SIG-M5 treated with dmso at 0.1 percent for 504 hours (cell line): ENCODE measurements around the gene PTPRM.
"Not testable (repeated sequence)": the region's sequence is repeated elsewhere in the genome, so short reads cannot be mapped to it uniquely, and the experiment has no call there.

ENCODE experiments used
- DNase-seq: peaks from one replicate; lab custom pipeline; 2025; ENCODE audit not compliant: unreplicated experiment; lab: John Stamatoyannopoulos, UW

The PTPRM gene

DNA sequence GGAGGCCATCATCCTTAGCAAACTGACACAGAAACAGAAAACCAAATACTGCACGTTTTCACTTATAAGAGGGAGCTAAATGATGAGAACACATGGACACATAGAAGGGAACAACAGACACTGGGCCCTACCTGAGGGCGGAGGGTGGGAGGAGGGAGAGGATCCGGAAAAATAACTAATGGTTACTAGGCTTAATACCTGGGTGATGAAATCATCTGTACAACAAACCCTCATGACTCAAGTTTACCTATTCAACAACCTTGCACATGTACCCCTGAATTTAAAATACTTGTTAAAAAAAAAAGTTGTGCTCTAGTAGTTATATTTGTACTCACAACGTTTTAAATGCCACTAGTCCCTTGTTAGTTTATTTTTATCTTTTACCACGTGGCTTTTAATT, 879.8 kb downstream of the PTPRM start:
- not testable (repeated sequence) for DNase-seq

- DNase-seq, result no peak
Measured at GRCh38 chr18:8448130-8448529, 881.0 kb downstream of the PTPRM start.

GRCh38 chr18:8450013-8450412, 882.9 kb downstream of the PTPRM start:
- DNase-seq, result no peak

DNA sequence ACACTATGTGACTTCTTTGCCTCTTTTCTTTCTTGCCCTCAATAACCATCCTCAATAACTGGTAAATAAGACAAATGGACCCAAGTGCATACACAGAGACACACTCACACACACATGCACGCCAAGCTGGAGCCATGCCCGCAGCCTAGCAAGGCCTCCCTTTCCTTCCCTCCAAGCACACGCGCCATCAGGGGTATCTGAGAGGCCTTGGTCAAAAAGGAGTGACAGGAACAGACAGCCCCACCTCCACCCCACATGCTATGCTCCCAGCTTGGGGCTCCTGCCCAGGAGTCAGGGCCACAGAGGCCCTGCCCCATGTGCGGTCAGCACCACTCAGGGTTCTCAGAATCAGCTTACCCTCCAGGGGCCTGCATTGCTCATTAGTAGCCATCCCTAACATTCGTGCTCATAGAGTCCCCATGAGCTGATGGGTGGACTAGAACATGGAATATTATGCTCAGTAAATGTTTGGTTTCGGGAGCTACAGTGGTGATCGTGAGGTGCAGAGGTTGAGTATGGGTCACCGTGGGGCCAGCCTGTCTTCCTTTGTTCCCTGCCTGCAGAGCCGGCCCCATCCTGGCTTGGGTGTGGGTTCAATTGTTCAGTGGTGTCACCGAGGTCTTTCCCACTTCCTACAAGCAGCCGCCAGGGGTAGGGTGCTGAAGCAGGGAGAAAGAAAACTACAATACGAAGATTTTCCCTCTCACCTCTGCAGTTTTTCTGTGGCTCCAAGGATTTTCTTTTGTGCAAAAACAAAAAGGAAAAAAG, 884.0 kb downstream of the PTPRM start:
- no peak for DNase-seq

DNA sequence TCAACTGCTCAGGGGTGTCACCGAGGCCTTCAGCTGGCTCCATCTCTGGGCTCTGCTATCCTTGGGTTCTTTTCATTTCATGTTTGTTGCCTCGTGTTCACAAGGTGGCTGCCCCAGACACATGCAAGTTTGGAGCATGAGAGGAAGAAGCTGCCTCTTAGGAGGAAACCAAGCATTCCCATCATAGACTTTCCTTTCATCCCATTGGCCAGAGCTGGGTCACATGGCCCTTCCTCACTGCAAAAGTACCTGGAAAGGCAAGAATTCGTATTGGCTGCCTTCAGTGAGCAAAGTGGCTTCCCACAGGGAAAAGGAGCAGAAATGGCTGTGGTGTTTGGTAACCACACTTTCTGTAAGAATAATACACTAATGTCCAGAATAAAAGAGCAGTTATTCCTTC, 886.4 kb downstream of the PTPRM start:
- no peak for DNase-seq

GRCh38 chr18:8454136-8454535, 887.0 kb downstream of the PTPRM start:
- DNase-seq, result no peak

GRCh38 chr18:8455661-8456614, 888.8 kb downstream of the PTPRM start:
- no peak for DNase-seq
